Measurements from ENCODE around the gene BROX. TPM values are rescaled to one million over a fixed set of nuclear protein-coding genes. Genes with fewer than 3 reads are reported as not detected.

Gene BROX
- total and polyA plus RNA-seq, 4 donors = 12.4 to 93.8 (median 31.1) TPM

- DNase-seq (no peak), ATAC-seq (ENCODE audit: insufficient read depth, low FRiP score) (no peak)
- Histone ChIP-seq H3K9me3 (ENCODE audit: control insufficient read depth in 4 of 4, insufficient read depth in 3 of 4, low read length in 3 of 4) (no peaks in the 10 kb centered on the region), H3K27ac (ENCODE audit: low read depth in 1 of 2, low read length in 1 of 2) (no peak overlapping the region), H3K27me3 (ENCODE audit: control insufficient read depth in 3 of 3, insufficient read depth in 3 of 3, low read length in 2 of 3) (no peaks in the 10 kb centered on the region), H3K36me3 (ENCODE audit: control insufficient read depth in 4 of 4, insufficient read depth in 4 of 4, low read length in 4 of 4) (peaks cover 10 to 34% (median 17%) of the 10 kb centered on the region in 4 donors), H3K9ac (ENCODE audit: insufficient read depth in 1 of 2, low read length in 2 of 2) (no peak overlapping the region), H3K4me3 (no peak overlapping the region), H3K4me1 (ENCODE audit: control insufficient read depth in 5 of 5, insufficient read depth in 5 of 5, low read length in 5 of 5) (no peaks in the 10 kb centered on the region)
- WGBS, 2 donors = 94 to 97% methylated on average over 1 of the region's 1 CpG
- no peak for TF ChIP-seq CTCF (IDR thresholded peaks at IDR 0.05; ENCODE audit: control extremely low read depth, extremely low read depth)
Observed at GRCh38 chr1:222670110-222670509, 42.3 kb upstream of the BROX start.

GRCh38 chr1:222680080-222680479, 32.3 kb upstream of the BROX start:
- Histone ChIP-seq H3K27ac (ENCODE audit: low read depth in 1 of 2, low read length in 1 of 2) (no peak overlapping the region), H3K9me3 (ENCODE audit: control insufficient read depth in 4 of 4, insufficient read depth in 3 of 4, low read length in 3 of 4) (no peaks in the 10 kb centered on the region), H3K9ac (ENCODE audit: insufficient read depth in 1 of 2, low read length in 2 of 2) (no peak overlapping the region), H3K4me3 (no peak overlapping the region), H3K4me1 (ENCODE audit: control insufficient read depth in 5 of 5, insufficient read depth in 5 of 5, low read length in 5 of 5) (no peaks in the 10 kb centered on the region), H3K36me3 (ENCODE audit: control insufficient read depth in 4 of 4, insufficient read depth in 4 of 4, low read length in 4 of 4) (peaks cover 0 to 13% (median 6%) of the 10 kb centered on the region in 4 donors), H3K27me3 (ENCODE audit: control insufficient read depth in 3 of 3, insufficient read depth in 3 of 3, low read length in 2 of 3) (no peaks in the 10 kb centered on the region)
- no peak for ATAC-seq (ENCODE audit: insufficient read depth, low FRiP score)
- TF ChIP-seq CTCF (IDR thresholded peaks at IDR 0.05; ENCODE audit: control extremely low read depth, extremely low read depth) = no peak
- 94 to 97% methylated on average over 1 of the region's 1 CpG for WGBS, 2 donors
- DNase-seq = no peak

- peaks cover 6 to 16% (median 9%) of the 10 kb centered on the region in 4 donors for H3K36me3 ChIP-seq (ENCODE audit: control insufficient read depth in 4 of 4, insufficient read depth in 4 of 4, low read length in 4 of 4)
- no peak overlapping the region for H3K27ac ChIP-seq (ENCODE audit: low read depth in 1 of 2, low read length in 1 of 2)
- no peak overlapping the region for H3K9ac ChIP-seq (ENCODE audit: insufficient read depth in 1 of 2, low read length in 2 of 2)
- H3K9me3 ChIP-seq (ENCODE audit: control insufficient read depth in 4 of 4, insufficient read depth in 3 of 4, low read length in 3 of 4) = no peaks in the 10 kb centered on the region
- H3K27me3 ChIP-seq (ENCODE audit: control insufficient read depth in 3 of 3, insufficient read depth in 3 of 3, low read length in 2 of 3) = no peaks in the 10 kb centered on the region
- DNase-seq = no peak
- 94 to 95% methylated on average over 1 of the region's 1 CpG for WGBS, 2 donors
- no peaks in the 10 kb centered on the region for H3K4me1 ChIP-seq (ENCODE audit: control insufficient read depth in 5 of 5, insufficient read depth in 5 of 5, low read length in 5 of 5)
- TF ChIP-seq CTCF (IDR thresholded peaks at IDR 0.05; ENCODE audit: control extremely low read depth, extremely low read depth) = no peak
- H3K4me3 ChIP-seq = no peak overlapping the region
- no peak for ATAC-seq (ENCODE audit: insufficient read depth, low FRiP score)
Observed at GRCh38 chr1:222691016-222691415, 21.3 kb upstream of the BROX start.

- Histone ChIP-seq H3K36me3 (ENCODE audit: control insufficient read depth in 4 of 4, insufficient read depth in 4 of 4, low read length in 4 of 4) (peaks cover 0 to 10% (median under 1%) of the 10 kb centered on the region in 4 donors), H3K27me3 (ENCODE audit: control insufficient read depth in 3 of 3, insufficient read depth in 3 of 3, low read length in 2 of 3) (no peaks in the 10 kb centered on the region), H3K4me1 (ENCODE audit: control insufficient read depth in 5 of 5, insufficient read depth in 5 of 5, low read length in 5 of 5) (peaks cover 0 to 3% (median 0%) of the 10 kb centered on the region in 5 donors), H3K4me3 (no peak overlapping the region), H3K9me3 (ENCODE audit: control insufficient read depth in 4 of 4, insufficient read depth in 3 of 4, low read length in 3 of 4) (no peaks in the 10 kb centered on the region), H3K9ac (ENCODE audit: insufficient read depth in 1 of 2, low read length in 2 of 2) (no peak overlapping the region), H3K27ac (ENCODE audit: low read depth in 1 of 2, low read length in 1 of 2) (no peak overlapping the region)
- ATAC-seq (ENCODE audit: insufficient read depth, low FRiP score) = no peak
- no peak for TF ChIP-seq CTCF (IDR thresholded peaks at IDR 0.05; ENCODE audit: control extremely low read depth, extremely low read depth)
- DNase-seq = no peak
- WGBS, 2 donors = 90 to 95% methylated on average over 5 of the region's 5 CpGs
Observed at GRCh38 chr1:222694927-222695326, 17.4 kb upstream of the BROX start.

All from lung (tissue), 12 donors.